CD4-positive, alpha-beta T cell treated with Interleukin-17A for 1 hour (primary cell): ENCODE data around the gene ACYP2.
"Not testable (repeated sequence)": the region's sequence is repeated elsewhere in the genome, so short reads cannot be mapped to it uniquely, and the experiment has no call there.

Source experiments
- DNase-seq: peaks from one replicate; pipeline ENCODE4 v3.0.0-alpha.2; 2020

Gene ACYP2

GRCh38 chr2:54275541-54275940 lies 160.1 kb downstream of the ACYP2 start:
- DNase-seq, result no peak

- DNase-seq, result no peak
Measured at GRCh38 chr2:54279385-54279784, 164.0 kb downstream of the ACYP2 start.

- DNase-seq, result no peak
Measured at GRCh38 chr2:54284826-54285225, 169.4 kb downstream of the ACYP2 start.

- DNase-seq, result no peak
Measured at GRCh38 chr2:54285451-54285850, 170.0 kb downstream of the ACYP2 start.

GRCh38 chr2:54287532-54287931 lies 172.1 kb downstream of the ACYP2 start:
- no peak for DNase-seq

- no peak for DNase-seq
Measured at GRCh38 chr2:54289917-54290316, 174.5 kb downstream of the ACYP2 start.

- no peak for DNase-seq
Measured at GRCh38 chr2:54290356-54291025, 175.1 kb downstream of the ACYP2 start.

GRCh38 chr2:54294665-54295064 lies 179.2 kb downstream of the ACYP2 start:
- DNase-seq, result not testable (repeated sequence)

GRCh38 chr2:54295911-54296310 lies 180.5 kb downstream of the ACYP2 start:
- no peak for DNase-seq

- no peak for DNase-seq
Measured at GRCh38 chr2:54298514-54298913, 183.1 kb downstream of the ACYP2 start.

- DNase-seq, result no peak
Measured at GRCh38 chr2:54303631-54304030, 188.2 kb downstream of the ACYP2 start.

- DNase-seq, result no peak
Measured at GRCh38 chr2:54306556-54306955, 191.1 kb downstream of the ACYP2 start.

- DNase-seq, result no peak
Measured at GRCh38 chr2:54308186-54308585, 192.8 kb downstream of the ACYP2 start.

- no peak for DNase-seq
Measured at GRCh38 chr2:54308782-54309181, 193.4 kb downstream of the ACYP2 start.

- no peak for DNase-seq
Measured at GRCh38 chr2:54310311-54310710, 194.9 kb downstream of the ACYP2 start.

- DNase-seq, result no peak
Measured at GRCh38 chr2:54310961-54311360, 195.5 kb downstream of the ACYP2 start.

GRCh38 chr2:54313147-54313546 lies 197.7 kb downstream of the ACYP2 start:
- DNase-seq, result no peak

GRCh38 chr2:54317973-54318372 lies 202.6 kb downstream of the ACYP2 start:
- no peak for DNase-seq

GRCh38 chr2:54318821-54319220 lies 203.4 kb downstream of the ACYP2 start:
- DNase-seq, result no peak

GRCh38 chr2:54321047-54321446 lies 205.6 kb downstream of the ACYP2 start:
- no peak for DNase-seq

GRCh38 chr2:54324517-54324916 lies 209.1 kb downstream of the ACYP2 start:
- DNase-seq, result not testable (repeated sequence)

- DNase-seq, result no peak
Measured at GRCh38 chr2:54325148-54325547, 209.7 kb downstream of the ACYP2 start.

GRCh38 chr2:54329482-54330161 lies 214.2 kb downstream of the ACYP2 start:
- no peak for DNase-seq

- DNase-seq, result peak; percentile 91
Measured at GRCh38 chr2:54330162-54330925, 214.9 kb downstream of the ACYP2 start.
